ENCODE data around the gene ELAPOR2. TPM values are rescaled to one million over a fixed set of nuclear protein-coding genes. Genes with fewer than 3 reads are reported as not detected.
A peak's percentile ranks its signal among the peaks of the same experiment; 100 is the strongest.
"Not testable (repeated sequence)": the region's sequence is repeated elsewhere in the genome, so short reads cannot be mapped to it uniquely, and the experiment has no call there.

Gene ELAPOR2, protein sequence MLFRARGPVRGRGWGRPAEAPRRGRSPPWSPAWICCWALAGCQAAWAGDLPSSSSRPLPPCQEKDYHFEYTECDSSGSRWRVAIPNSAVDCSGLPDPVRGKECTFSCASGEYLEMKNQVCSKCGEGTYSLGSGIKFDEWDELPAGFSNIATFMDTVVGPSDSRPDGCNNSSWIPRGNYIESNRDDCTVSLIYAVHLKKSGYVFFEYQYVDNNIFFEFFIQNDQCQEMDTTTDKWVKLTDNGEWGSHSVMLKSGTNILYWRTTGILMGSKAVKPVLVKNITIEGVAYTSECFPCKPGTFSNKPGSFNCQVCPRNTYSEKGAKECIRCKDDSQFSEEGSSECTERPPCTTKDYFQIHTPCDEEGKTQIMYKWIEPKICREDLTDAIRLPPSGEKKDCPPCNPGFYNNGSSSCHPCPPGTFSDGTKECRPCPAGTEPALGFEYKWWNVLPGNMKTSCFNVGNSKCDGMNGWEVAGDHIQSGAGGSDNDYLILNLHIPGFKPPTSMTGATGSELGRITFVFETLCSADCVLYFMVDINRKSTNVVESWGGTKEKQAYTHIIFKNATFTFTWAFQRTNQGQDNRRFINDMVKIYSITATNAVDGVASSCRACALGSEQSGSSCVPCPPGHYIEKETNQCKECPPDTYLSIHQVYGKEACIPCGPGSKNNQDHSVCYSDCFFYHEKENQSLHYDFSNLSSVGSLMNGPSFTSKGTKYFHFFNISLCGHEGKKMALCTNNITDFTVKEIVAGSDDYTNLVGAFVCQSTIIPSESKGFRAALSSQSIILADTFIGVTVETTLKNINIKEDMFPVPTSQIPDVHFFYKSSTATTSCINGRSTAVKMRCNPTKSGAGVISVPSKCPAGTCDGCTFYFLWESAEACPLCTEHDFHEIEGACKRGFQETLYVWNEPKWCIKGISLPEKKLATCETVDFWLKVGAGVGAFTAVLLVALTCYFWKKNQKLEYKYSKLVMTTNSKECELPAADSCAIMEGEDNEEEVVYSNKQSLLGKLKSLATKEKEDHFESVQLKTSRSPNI
- polyA plus RNA-seq (ENCODE audit: insufficient read length in 12 of 12) = 10 to 100 TPM in 2 of 12 donors, 1 to 10 TPM in 9, not detected in 1; 5.5 to 29.3 (median 8.7) TPM
- long read RNA-seq, donor 1 = 0 reads
- long read RNA-seq, donor 2 = 0 reads
- long read RNA-seq, donor 3 = 0 reads
- long read RNA-seq, donor 4 = 0 reads
- long read RNA-seq, donor 5 = 0 reads
- long read RNA-seq, donor 6 = 0 reads
- long read RNA-seq, donor 7, full-length matches to known transcripts = 1 of 1 reads
- long read RNA-seq, donor 7, partial matches to known transcripts = 0 of 1 reads
- long read RNA-seq, donor 7, other reads (novel, unspliced or antisense) = 0 of 1 reads
- long read RNA-seq, donor 8 = 0 reads
- long read RNA-seq, donor 9 = 0 reads
- long read RNA-seq, donor 10 = 0 reads
- long read RNA-seq, donor 11 = 0 reads

DNA sequence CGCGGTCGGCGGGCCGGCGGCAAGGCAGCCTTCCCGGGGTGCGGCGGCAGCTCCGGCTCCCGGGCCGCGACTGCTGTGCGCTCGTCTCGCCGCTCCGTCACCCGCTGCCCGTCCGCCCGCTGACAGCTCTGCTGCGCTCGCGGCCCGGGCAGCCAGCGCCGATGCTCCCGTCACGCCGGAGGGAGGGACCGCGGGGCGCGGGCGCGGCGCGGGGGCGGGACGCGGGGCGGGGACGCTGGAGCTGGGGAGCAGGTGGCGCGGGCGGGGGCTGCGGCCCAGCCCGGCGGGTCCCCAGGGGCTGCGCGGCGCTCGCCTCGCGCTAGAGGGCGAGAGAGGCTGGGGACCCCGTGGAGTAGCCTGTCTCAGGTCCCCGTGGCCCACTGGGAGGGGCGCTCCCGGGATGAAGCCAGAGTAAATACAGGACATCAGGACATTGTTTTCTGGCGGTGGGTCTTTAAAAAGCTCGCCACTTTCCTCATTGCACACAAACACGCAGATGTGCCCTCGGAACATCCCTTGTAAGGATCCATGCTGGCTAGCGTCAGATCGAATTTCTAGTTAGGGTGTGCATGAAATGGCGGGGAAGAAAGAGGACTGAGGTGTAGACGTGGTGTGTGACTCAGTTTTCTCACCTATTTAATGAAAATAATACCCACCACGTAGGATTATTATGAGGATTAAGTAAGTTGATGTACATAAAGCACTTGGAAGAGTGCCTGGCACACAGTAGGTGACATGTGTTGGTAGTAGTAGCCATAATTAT is at the start of gene ELAPOR2:
Gene ELAPOR2 (minus strand): TSS at position 130 of the 763 bp plus-strand sequence. CDS start 141 bp downstream, outside the sequence.
- peak; percentile 37 for DNase-seq

DNA sequence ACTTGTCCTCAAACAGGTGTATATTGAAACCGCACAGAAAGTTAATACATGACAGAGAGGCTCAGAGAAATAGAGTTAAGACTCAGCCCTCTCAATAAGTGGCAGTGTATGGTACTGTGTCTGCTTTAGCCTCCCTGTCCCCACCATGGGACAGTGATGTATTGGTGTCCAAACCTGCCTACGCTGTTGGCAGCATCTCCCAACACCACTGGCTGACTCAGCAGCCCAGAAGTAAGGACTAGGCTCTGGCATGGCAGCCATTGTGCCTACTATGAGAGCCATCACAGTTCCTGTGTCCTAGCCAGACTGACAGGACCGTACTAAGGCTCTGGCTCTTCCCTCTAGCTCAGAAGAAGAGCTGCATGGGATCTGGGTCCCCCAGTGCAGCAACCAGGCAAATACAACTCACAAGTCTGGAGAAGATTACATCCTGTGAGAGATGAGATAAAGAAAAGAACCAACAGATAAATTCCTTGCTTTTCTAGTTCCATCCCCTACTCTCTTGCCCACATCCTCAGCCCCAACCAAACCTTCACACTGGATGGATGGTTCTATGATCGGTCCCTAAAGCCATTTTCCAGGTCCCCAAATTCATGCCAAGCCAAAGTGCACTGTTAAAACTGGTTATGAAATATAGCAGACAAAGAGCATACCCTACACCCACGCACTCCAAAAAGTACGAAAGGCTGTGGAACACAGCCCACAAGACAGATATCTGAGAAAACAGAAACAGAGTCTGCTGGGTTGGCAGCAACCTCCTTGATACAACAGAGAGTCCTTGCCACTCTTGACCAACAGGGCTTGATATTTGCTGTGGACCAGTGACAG is 48.7 kb upstream of the ELAPOR2 start:
- DNase-seq = no peak

DNA sequence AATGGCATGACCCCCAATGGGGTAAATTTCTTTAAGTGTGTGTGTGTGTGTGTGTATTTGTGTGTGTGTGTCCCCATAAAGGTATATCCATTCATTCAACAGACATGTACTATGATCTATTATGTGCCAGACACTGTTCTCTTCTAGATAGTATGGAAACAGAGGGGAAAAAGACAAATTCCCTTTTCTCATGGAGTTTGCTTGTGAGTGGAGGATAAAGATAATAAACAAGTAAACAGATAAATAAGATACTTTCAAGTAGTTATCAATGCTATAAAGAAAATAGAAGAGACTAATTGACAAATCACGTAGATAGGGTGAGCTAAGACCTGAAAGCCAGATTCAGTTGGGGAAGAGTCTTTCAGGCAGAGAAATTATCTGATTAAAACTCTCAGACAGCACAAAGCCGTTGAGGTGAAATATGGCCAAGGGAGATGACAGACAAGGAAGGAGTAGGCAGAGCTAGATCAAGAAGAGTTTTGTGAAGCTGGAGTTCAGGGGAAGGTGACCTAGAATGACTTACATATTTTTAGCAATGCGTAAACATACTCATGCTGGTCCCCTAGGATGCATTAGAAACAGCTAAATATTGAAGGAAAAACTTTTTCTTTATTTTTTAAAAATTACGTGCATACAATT is 47.6 kb upstream of the ELAPOR2 start:
- no peak for DNase-seq

DNA sequence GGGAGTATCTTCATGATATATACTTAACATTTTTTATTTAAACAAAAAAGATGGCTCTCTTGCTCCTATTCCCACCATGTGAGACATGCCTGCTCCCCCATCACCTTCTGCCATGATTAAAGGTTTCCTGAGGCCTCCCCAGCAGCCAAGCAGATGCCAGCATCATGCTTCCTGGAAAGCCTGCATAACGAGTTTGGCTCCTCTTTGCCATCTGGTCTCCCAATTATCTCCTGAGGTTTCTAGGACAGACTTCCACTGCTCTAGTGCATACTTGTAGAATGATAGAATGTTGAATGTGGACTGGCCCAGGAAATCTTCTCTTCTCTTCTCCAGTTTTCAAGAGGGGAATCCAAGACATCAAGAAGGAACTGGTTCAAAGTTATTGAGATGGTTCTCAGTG is 45.9 kb upstream of the ELAPOR2 start:
- DNase-seq = no peak

DNA sequence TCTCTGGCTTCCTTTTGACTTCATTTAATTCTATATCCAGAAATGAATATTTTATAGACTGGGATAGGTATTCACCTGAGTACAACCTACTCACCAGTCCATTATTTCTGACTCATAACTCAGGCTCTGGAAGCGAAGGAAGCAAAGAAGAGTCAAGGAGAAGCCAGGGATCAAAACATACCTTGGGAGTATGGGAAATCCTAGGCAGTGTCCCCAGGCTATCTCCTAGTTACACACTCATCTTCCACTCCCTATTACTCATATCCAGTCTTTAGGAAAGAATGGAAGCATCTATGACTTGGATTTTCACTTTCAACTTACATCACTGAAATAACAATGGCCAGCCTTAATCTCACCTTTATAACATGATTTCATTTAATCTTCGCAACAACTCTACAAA is 40.9 kb upstream of the ELAPOR2 start:
- no peak for DNase-seq

DNA sequence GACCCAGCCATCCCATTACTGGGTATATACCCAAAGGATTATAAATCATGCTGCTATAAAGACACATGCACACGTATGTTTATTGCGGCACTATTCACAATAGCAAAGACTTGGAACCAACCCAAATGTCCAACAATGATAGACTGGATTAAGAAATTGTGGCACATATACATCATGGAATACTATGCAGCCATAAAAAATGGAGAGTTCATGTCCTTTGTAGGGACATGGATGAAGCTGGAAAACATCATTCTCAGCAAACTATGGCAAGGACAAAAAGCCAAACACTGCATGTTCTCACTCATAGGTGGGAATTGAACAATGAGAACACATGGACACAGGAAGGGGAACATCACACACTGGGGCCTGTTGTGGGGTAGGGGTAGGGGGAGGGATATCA is 37.9 kb upstream of the ELAPOR2 start:
- DNase-seq = not testable (repeated sequence)

DNA sequence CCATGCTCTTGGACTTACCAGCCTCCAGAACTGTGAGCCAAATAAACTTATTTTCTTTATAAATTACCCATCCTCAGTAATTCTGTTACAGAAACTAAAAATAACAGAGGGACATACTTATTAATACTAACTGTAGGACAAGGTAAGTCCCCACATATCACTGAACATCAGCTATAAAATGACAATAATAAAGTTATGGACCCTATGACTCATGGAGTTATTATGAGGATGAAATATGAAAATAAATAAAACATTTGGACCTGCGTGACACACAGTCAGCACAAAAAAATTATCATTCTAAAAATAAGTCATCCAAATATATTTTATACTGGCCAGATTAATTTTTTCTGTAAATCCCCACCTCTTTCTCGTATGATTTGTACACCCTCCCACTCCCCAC is 34.9 kb upstream of the ELAPOR2 start:
- DNase-seq = no peak

DNA sequence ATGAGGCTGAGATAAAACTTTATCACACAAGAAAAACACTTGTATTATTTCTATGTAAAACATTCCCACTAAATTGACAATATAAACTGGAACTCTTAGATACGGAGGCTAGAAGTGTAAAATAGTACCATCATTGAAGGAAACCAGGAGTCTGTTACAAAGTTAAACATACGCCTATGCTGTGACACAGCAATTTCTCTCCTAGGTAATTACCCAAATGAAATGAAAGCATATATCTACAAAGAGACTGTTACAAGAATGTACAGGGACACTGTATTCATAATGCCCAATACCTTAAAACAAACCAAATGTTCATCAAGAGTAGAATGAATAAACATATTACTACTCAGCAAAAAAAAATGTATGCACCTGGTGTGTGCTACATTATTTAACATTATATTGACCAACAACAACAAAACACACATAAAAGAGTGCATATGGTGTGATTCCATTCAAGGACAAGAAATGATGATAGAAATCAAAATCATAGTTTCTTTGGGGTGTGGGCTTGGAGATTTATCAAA is 33.2 kb upstream of the ELAPOR2 start:
- no peak for DNase-seq

DNA sequence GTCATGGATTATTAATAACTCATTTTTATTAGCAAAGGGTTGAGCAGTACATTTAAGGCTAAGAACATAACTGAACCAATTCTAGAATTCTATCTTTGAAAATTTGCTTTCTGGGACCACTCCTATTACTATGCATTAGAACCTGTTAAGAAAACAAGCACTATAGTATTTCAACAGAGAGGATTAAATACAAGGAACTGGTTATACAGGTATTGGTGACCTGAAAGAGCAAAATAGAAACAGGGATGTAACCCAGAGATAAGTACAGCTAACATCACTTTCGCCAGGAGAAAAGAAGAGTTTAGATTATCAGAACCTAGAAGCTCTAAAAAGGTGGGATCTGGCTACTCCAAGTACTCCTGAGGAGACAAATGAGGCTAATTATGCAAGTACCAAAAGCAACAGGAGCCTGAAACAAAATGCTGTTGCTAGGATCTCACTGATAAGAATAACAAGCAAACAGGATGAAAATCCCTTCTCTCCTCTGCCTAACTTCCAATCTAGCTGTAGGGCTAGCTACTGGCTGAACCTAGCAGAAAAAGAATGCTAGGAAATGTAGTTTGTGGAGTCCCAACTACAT is 32.1 kb upstream of the ELAPOR2 start:
- no peak for DNase-seq

DNA sequence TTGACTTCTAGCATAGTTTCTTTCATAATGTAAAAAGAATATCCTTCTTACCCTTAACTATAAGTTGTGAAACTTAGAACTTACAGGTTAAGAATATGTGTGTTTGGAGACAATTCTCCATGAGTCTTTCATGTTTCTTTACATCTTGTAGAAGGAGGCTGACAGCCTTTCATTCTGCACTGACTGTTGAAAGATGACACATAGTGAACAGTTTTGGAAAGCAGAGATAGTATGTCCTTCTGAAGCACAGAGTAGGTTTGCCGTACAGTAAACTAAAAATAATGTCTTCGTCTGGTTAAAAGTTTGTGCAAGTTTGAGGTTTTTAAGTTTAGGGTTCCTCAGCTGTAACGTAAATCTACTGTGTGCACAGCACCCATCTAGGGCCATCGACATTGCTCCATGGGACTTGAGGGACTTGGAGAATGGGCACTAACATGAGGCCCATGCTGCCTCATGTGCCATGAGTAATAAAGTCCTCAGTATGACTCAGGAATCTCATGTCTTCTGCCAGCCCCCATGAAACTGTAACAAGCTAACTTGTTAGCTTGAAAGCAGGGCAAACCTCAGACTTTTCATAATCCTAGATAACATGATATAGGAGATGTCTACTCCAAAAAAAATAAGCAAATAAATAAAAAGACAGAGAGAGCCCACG is 24.5 kb upstream of the ELAPOR2 start:
- no peak for DNase-seq

DNA sequence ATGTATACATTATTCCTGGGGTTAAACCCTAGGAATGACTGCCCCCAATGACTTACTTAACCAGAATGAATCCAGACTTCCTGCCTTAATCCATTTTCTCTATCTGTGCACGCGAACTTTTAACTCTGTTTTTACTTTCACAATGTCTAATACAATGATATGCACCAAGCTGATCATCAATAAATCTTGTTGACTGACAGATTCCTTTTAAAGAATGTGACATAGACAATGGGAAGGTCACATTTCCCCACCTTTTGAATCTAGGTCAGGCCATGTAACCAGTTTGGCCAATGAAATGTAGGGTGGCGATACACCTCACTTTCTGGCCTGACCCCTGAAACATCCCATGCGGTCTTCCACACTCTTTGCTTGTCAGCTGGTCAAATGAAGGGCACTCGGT is 23.2 kb upstream of the ELAPOR2 start:
- DNase-seq = no peak

DNA sequence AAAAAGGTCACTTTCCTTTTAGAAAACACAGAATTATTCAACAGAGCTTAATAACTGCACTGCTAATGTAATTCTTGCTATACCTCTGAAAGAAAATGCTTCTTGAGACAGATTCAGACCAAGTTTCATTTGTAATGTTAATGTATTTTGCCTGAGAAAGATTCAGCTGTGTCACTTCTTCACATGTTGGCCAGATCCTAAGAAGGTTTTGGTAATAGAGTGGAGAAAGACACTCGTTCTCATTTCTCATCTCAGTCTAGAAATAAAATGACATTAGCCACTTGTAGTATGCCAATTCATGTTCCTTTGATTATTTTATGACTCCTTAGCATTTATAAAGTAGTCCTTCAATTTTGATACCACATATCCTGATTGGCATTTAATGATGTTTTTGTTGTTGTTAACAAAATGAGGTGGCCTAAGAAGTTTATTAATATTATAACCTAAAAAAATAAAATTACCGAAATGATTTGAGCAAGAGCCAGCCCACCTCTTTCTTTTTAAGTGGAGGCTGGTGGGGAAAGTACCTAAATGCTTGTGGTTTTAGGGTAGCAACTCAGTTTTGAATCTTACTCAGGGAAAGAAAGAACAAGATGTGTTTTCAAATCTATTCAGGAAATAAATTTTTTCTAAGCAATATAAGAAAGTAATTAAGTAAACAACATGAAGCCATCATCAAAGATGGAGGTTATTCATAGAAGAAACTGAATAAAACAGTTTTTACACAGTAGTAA is 16.4 kb upstream of the ELAPOR2 start:
- DNase-seq = no peak

DNA sequence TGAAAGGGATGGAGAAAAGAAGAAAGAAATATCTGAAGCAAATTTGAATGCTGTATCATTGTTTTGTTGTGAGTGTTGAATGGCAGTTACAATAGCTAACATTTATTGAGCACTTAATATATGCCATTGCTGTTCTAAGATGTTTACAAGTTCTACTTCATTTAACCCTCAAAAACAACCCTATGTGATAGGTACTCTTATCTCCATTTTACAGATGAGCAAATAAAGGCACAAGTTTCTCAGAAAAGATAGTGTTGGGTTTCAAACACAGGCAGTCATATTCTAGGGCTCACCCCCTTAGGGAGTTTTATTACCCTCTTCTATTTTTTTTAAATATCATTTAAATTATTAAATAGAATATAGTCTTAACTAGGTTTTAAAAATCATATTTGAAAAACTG is 8.3 kb upstream of the ELAPOR2 start:
- no peak for DNase-seq

DNA sequence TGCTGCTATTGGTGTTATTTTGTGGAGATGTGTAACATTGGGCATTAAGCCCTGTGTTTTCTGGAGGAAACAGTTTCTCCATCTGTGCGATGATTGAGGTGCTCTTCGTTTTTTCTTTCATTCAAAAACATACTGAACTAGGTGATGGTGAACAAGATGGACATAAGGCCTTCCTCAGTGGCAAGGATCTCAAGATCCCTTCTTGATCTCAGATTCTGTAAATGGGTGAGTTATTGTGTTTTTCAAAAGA is 759 bp upstream of the ELAPOR2 start:
- DNase-seq = no peak

DNA sequence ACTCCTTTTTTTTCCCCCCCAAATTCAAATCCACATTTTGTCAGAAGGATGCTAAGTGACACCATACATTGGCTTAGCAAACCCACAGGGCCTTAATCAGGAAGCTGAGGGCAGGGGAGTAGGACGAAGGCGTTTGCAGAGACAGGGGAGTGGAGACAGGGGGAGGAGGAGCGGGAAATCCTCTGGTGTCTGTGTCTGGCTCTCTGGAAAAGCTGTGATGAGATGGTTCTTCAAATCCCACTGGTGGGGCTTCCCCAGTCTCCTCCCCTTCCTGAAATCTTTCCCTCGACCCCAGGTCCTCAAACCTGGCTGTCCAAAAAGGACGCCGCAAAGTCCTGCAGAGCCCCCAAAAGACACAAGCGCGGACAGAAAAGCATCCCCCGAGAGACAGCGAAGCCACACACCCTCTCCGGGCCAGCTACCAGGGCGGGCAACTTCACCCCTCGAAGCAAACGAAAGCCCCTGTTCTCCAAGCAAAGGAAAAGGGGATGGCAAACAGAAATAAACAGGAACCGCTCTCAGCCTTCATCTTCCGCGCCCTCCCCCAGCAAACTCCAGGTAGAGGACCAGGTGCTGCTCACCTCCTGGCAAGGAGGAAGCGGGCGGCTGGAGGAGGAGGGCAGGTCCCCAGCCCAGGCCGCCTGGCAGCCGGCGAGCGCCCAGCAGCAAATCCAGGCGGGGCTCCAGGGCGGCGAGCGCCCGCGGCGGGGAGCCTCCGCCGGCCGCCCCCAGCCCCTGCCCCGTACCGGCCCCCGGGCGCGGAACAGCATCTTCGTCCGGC is 520 bp downstream of the ELAPOR2 start:
- DNase-seq = no peak

DNA sequence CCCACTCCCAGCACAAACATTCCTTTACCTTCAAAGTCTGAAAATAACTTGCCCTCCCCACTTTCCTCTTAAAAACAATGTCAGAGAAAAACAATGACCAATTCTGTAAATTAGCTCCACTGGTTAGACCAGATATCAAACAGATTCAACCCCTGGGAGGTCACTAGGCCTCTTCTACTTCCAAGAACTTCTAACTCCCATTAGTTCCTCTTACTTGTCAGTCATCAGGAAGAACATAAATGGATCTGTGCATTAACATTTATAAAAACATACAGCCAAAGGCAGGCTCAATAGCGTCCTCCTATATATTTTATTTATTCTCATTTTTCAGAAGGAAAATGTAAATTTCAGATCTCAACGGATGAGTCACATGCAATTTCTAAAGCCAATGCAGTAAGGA is 2.2 kb downstream of the ELAPOR2 start:
- DNase-seq = no peak

DNA sequence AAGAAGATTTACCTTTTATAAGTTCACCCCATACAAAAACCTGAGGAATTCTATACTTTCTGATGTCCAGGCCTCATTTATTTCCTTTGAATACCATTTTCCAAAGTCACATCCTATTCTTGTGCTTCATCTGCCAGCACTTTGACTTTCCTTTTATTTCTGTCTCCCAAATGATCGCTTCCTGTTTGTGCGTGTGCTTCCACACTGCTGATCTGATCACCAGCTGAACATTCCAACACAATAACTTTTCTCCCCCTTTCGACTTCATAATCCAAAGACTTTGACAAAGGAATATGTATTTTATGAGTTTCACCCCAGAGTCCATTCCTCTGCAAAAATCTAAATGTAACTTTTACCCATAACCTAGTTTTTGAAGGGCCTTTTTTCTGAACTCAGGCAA is 3.1 kb downstream of the ELAPOR2 start:
- DNase-seq = no peak
